ENCODE measurements around the gene RBM20.
"Not testable (repeated sequence)": the region's sequence is repeated elsewhere in the genome, so short reads cannot be mapped to it uniquely, and the experiment has no call there.

Gene RBM20

GRCh38 chr10:110636572-110636931 lies 7.6 kb upstream of the RBM20 start:
- DNase-seq (ENCODE audit: extremely low read depth, low read depth) = no peak
- no peak for TF ChIP-seq CTCF (IDR thresholded peaks at IDR 0.05; ENCODE audit: low read depth, low read length, missing control alignments)
- no peak overlapping the region for H3K4me3 ChIP-seq (replicated peaks; ENCODE audit: low read depth, low read length)

GRCh38 chr10:110636932-110637557 lies 7.1 kb upstream of the RBM20 start:
- TF ChIP-seq CTCF (IDR thresholded peaks at IDR 0.05; ENCODE audit: low read depth, low read length, missing control alignments) = no peak
- DNase-seq (ENCODE audit: extremely low read depth, low read depth) = no peak
- no peak overlapping the region for H3K4me3 ChIP-seq (replicated peaks; ENCODE audit: low read depth, low read length)

GRCh38 chr10:110637558-110638053 lies 6.5 kb upstream of the RBM20 start:
- TF ChIP-seq CTCF (IDR thresholded peaks at IDR 0.05; ENCODE audit: low read depth, low read length, missing control alignments) = no peak
- no peak for DNase-seq (ENCODE audit: extremely low read depth, low read depth)
- no peak overlapping the region for H3K4me3 ChIP-seq (replicated peaks; ENCODE audit: low read depth, low read length)

- TF ChIP-seq CTCF (IDR thresholded peaks at IDR 0.05; ENCODE audit: low read depth, low read length, missing control alignments) = no peak
- H3K4me3 ChIP-seq (replicated peaks; ENCODE audit: low read depth, low read length) = no peak overlapping the region
- no peak for DNase-seq (ENCODE audit: extremely low read depth, low read depth)
These were observed 5.8 kb upstream of the RBM20 start for GRCh38 chr10:110638319-110638718.

GRCh38 chr10:110639046-110639445 lies 5.1 kb upstream of the RBM20 start:
- not testable (repeated sequence) for DNase-seq (ENCODE audit: extremely low read depth, low read depth); H3K4me3 ChIP-seq (replicated peaks; ENCODE audit: low read depth, low read length)

GRCh38 chr10:110639858-110640257 lies 4.3 kb upstream of the RBM20 start:
- not testable (repeated sequence) for DNase-seq (ENCODE audit: extremely low read depth, low read depth); H3K4me3 ChIP-seq (replicated peaks; ENCODE audit: low read depth, low read length)

GRCh38 chr10:110641256-110641655 lies 2.9 kb upstream of the RBM20 start:
- DNase-seq (ENCODE audit: extremely low read depth, low read depth) = no peak
- no peak overlapping the region for H3K4me3 ChIP-seq (replicated peaks; ENCODE audit: low read depth, low read length)
- no peak for TF ChIP-seq CTCF (IDR thresholded peaks at IDR 0.05; ENCODE audit: low read depth, low read length, missing control alignments)
